Skeletal muscle tissue (tissue), 2 donors: ENCODE data around the gene ATP6V1C2. TPM values are rescaled to one million over a fixed set of nuclear protein-coding genes. Genes with fewer than 3 reads are reported as not detected.

Experiments
- small RNA-seq: library from RNA; depleted of rRNA; stranded (forward); fragments of <200 nt; gene quantifications from one replicate; pipeline ENCODE3, GENCODE V24; 2014
- total RNA-seq: library from RNA; depleted of rRNA; stranded (reverse); fragments of >200 nt; gene quantifications from one replicate; pipeline ENCODE4 v1.2.3, GENCODE V29; 2014

The ATP6V1C2 gene
- total RNA-seq, 1 donor from 2014 or later = under 0.01 TPM

Small RNA genes within 50 kb of the gene (small RNA-seq; reads per million reads assigned to genes)
- gene RNU7-138P (not detected), gene RNU7-176P (not detected)

Other genes starting within 250 kb of the ATP6V1C2 start
- gene NOL10, start 31.7 kb upstream of the ATP6V1C2 start, total RNA-seq = 36.5 TPM
- gene PDIA6, start 91.2 kb downstream of the ATP6V1C2 start, total RNA-seq = 138 TPM
- gene KCNF1, start 190.3 kb downstream of the ATP6V1C2 start, total RNA-seq = 1.6 TPM